Neural progenitor cell (in vitro differentiated cells): ENCODE results near the gene TMEM164. TPM values are rescaled to one million over a fixed set of nuclear protein-coding genes. Genes with fewer than 3 reads are reported as not detected.

Experiments used
- DNase-seq: peaks from one replicate; pipeline ENCODE4 v3.0.0-alpha.2; 2016; ENCODE audit warnings: low spot score
- H2AFZ ChIP-seq: fragments of 200-600 bp; sonication (generic); replicated peaks from 2 replicates; pipeline ENCODE4 v1.6.1; 2016; ENCODE audit warnings: antibody characterized with exemption
- H3F3A ChIP-seq: fragments of 200-600 bp; sonication (generic); 2 replicates; pipeline ENCODE4 v1.6.1; 2016; ENCODE audit warnings: antibody characterized with exemption, low read depth
- H3K27ac ChIP-seq: fragments of 200-600 bp; sonication (generic); 2 replicates; pipeline ENCODE4 v1.5.1; 2016; ENCODE audit warnings: mild to moderate bottlenecking
- H3K27me3 ChIP-seq: fragments of 200-600 bp; sonication (generic); 2 replicates; pipeline ENCODE4 v1.6.1; 2016; ENCODE audit warnings: mild to moderate bottlenecking, moderate library complexity
- H3K36me3 ChIP-seq: fragments of 200-600 bp; sonication (generic); 2 replicates; pipeline ENCODE4 v1.5.1; 2016
- H3K4me1 ChIP-seq: fragments of 200-600 bp; sonication (generic); 2 replicates; pipeline ENCODE4 v1.6.1; 2016; ENCODE audit warnings: mixed run types
- H3K4me2 ChIP-seq: fragments of 200-600 bp; sonication (generic); 2 replicates; pipeline ENCODE4 v1.6.1; 2016
- H3K4me3 ChIP-seq: fragments of 200-600 bp; sonication (generic); 2 replicates; pipeline ENCODE4 v1.5.1; 2016
- H3K79me2 ChIP-seq: fragments of 200-600 bp; sonication (generic); 2 replicates; pipeline ENCODE4 v1.6.1; 2016; ENCODE audit warnings: low read depth
- H3K9ac ChIP-seq: fragments of 200-600 bp; sonication (generic); 2 replicates; pipeline ENCODE4 v1.6.1; 2016
- H3K9me3 ChIP-seq: fragments of 200-600 bp; sonication (generic); 2 replicates; pipeline ENCODE4 v1.5.1; 2016; ENCODE audit warnings: low read depth
- H4K20me1 ChIP-seq: fragments of 200-600 bp; sonication (generic); 2 replicates; pipeline ENCODE4 v1.6.1; 2016; ENCODE audit warnings: low read depth
- H3K27ac Mint-ChIP-seq: 3 replicates; pipeline ENCODE4 v1.8.0; 2021; ENCODE audit warnings: mixed read lengths
- H3K27me3 Mint-ChIP-seq: 2 replicates; pipeline ENCODE4 v1.8.0; 2022; ENCODE audit warnings: low read depth, mild to moderate bottlenecking, inconsistent platforms, moderate library complexity, mixed read lengths; ENCODE audit not compliant: insufficient read depth
- H3K36me3 Mint-ChIP-seq: 3 replicates; pipeline ENCODE4 v1.8.0; 2021; ENCODE audit warnings: mixed read lengths
- H3K4me1 Mint-ChIP-seq: 3 replicates; pipeline ENCODE4 v1.8.0; 2021; ENCODE audit warnings: mixed read lengths
- H3K4me3 Mint-ChIP-seq: 3 replicates; pipeline ENCODE4 v1.8.0; 2021; ENCODE audit warnings: mild to moderate bottlenecking, moderate library complexity, mixed read lengths
- H3K9me3 Mint-ChIP-seq: 3 replicates; pipeline ENCODE4 v1.8.0; 2020; ENCODE audit warnings: mixed read lengths
- EZH2 ChIP-seq: fragments of 200-600 bp; sonication (generic); IDR thresholded peaks from 2 replicates; pipeline ENCODE4 v1.6.1; 2017; ENCODE audit warnings: antibody characterized with exemption, mild to moderate bottlenecking, moderate library complexity
- EZH2phosphoT487 ChIP-seq: fragments of 200-600 bp; sonication (generic); IDR thresholded peaks from 2 replicates; pipeline ENCODE4 v1.6.1; 2017; ENCODE audit warnings: antibody characterized with exemption
- total RNA-seq: library from RNA; depleted of rRNA; stranded (reverse); fragments of >200 nt; gene quantifications from 2 replicates; pipeline ENCODE4 v1.2.3, GENCODE V29; 2015; ENCODE audit warnings: low replicate concordance
- TF ChIP-seq, protein P1 (sequence below): fragments of 200-600 bp; sonication (generic); IDR thresholded peaks from 2 replicates; pipeline ENCODE4 v1.5.1; 2017; ENCODE audit warnings: antibody characterized with exemption, mild to moderate bottlenecking

TMEM164 gene
- total RNA-seq, 1 donor from 2014 or later: 15.5 TPM

DNA sequence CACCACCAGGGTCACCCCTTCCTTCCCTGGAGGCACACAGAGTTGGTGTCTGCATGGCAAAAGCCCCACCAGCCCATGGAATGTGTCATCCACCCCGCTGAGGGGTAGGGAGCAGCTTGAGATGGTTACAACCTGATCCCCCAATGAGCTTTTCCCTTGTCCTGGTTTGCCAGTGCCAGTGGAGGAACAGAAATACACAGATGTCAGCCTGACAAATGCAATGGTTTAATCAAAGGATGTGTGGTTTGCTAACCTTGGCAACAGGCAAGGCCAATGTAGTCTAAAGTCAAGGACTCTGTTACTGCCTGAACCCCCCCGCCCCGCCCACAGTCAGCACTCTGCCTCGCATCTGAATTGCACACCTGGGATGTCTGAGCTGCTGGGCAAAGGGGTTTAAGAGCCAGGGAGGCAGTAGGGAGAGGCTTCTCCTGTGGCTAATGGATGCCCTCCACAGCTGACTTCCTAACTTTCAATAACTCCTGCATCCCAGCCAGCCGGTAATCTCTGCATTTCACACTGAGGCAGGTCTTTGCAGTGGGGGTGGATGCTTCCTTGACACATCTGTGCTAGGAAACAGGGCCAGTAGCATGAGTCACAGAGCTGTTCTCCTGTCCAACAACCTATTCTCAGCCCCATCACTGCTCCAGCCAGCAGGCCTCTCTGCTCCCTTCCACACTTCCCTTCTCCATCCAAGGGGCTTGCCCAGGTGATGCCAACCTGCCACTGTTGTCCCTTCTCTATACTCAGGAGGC lies 177.4 kb downstream of the TMEM164 start:
- Histone ChIP-seq H3K27ac (no peak overlapping the region), H3K4me1 (no peaks in the 10 kb centered on the region), H3K9me3 (no peaks in the 10 kb centered on the region), H3K4me3 (no peak overlapping the region), H2AFZ (no peak overlapping the region), H3K36me3 (no peaks in the 10 kb centered on the region), H3F3A (no peaks in the 10 kb centered on the region), H3K27me3 (no peaks in the 10 kb centered on the region), H3K9ac (no peak overlapping the region), H4K20me1 (no peaks in the 10 kb centered on the region), H3K79me2 (no peaks in the 10 kb centered on the region), H3K4me2 (no peak overlapping the region)
- Mint-ChIP-seq H3K36me3 (peaks cover 33% of the 10 kb centered on the region), H3K4me1 (peaks cover 5% of the 10 kb centered on the region), H3K27me3 (peaks cover 4% of the 10 kb centered on the region), H3K27ac (no peak overlapping the region), H3K9me3 (peaks cover under 1% of the 10 kb centered on the region), H3K4me3 (no peak overlapping the region)
- no peak for DNase-seq
- TF ChIP-seq, protein P1, sequence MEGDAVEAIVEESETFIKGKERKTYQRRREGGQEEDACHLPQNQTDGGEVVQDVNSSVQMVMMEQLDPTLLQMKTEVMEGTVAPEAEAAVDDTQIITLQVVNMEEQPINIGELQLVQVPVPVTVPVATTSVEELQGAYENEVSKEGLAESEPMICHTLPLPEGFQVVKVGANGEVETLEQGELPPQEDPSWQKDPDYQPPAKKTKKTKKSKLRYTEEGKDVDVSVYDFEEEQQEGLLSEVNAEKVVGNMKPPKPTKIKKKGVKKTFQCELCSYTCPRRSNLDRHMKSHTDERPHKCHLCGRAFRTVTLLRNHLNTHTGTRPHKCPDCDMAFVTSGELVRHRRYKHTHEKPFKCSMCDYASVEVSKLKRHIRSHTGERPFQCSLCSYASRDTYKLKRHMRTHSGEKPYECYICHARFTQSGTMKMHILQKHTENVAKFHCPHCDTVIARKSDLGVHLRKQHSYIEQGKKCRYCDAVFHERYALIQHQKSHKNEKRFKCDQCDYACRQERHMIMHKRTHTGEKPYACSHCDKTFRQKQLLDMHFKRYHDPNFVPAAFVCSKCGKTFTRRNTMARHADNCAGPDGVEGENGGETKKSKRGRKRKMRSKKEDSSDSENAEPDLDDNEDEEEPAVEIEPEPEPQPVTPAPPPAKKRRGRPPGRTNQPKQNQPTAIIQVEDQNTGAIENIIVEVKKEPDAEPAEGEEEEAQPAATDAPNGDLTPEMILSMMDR: no peak
- TF ChIP-seq EZH2 (no peak), EZH2phosphoT487 (no peak)

DNA sequence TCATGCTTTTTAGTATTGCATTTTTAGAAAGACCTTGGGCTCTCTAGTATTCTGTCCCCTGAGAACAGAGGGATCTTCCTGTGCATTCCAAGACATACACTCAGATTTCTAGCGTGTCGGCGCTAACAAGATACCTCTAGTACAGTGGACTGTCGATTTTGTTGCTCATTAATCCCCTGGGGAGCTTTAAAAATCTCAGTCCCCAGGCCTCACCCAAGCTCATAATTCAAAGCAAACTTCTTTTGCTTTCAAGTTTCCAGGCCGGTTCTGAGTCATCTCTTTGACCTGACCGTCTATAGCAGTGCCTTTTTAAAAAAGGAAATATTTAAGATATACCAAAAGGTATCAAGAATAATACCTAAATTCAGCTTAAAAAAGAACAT lies 178.0 kb downstream of the TMEM164 start:
- Histone ChIP-seq H3K4me2 (no peak overlapping the region), H3F3A (no peaks in the 10 kb centered on the region), H2AFZ (no peak overlapping the region), H3K36me3 (no peaks in the 10 kb centered on the region), H3K79me2 (no peaks in the 10 kb centered on the region), H3K27ac (no peak overlapping the region), H3K9ac (no peak overlapping the region), H3K4me3 (no peak overlapping the region), H4K20me1 (no peaks in the 10 kb centered on the region), H3K4me1 (no peaks in the 10 kb centered on the region), H3K27me3 (no peaks in the 10 kb centered on the region), H3K9me3 (no peaks in the 10 kb centered on the region)
- Mint-ChIP-seq H3K9me3 (peaks cover 6% of the 10 kb centered on the region), H3K27me3 (peaks cover 4% of the 10 kb centered on the region), H3K27ac (no peak overlapping the region), H3K36me3 (peaks cover 35% of the 10 kb centered on the region), H3K4me3 (no peak overlapping the region), H3K4me1 (peaks cover 5% of the 10 kb centered on the region)
- no peak for DNase-seq
- TF ChIP-seq EZH2 (no peak), EZH2phosphoT487 (no peak)
- TF ChIP-seq, protein P1: no peak

DNA sequence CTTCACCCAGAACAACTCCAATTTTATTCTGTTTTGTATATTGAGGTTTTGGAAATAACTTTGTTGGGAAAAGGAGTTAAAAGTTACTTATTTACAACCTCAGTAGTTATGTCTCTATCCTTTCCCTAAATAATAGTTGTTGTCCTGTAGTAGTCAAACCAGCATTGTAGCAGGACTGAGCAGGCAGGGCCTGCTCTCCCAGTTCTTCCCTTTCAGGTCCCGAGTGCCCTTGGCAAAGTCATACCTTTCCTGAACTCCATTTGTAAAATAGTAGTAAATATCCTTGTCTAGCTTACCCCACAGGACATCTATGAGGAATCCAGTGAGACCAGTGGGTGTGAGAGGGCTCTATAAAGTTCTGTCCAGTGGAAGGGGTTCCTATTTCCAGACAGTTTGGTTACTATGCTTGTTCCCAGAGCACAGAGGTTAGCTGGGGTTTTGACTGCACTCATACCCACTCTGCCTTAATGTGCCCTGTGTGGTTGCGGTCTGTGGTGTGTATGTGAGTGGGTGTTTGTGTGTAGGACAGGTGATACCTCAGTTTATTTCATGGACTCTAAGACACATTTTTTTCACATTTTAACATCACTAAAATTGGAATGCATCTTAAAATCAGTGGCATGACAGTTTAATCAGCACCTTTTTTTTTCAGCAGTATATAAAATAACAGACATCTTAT lies 178.7 kb downstream of the TMEM164 start:
- Histone ChIP-seq H3F3A (no peaks in the 10 kb centered on the region), H3K4me2 (no peak overlapping the region), H2AFZ (no peak overlapping the region), H3K79me2 (no peaks in the 10 kb centered on the region), H3K9ac (no peak overlapping the region), H4K20me1 (no peaks in the 10 kb centered on the region), H3K4me1 (no peaks in the 10 kb centered on the region), H3K9me3 (no peaks in the 10 kb centered on the region), H3K27ac (no peak overlapping the region), H3K27me3 (no peaks in the 10 kb centered on the region), H3K4me3 (no peak overlapping the region), H3K36me3 (no peaks in the 10 kb centered on the region)
- Mint-ChIP-seq H3K27me3 (peaks cover 4% of the 10 kb centered on the region), H3K27ac (peak overlapping the region; percentile 74), H3K4me1 (peaks cover 5% of the 10 kb centered on the region), H3K36me3 (peaks cover 36% of the 10 kb centered on the region), H3K4me3 (no peak overlapping the region), H3K9me3 (peaks cover 11% of the 10 kb centered on the region)
- no peak for DNase-seq
- TF ChIP-seq EZH2phosphoT487 (no peak), EZH2 (no peak)
- TF ChIP-seq, protein P1: no peak
